22Rv1 (cell line): ENCODE measurements around the gene CMSS1.

ENCODE experiments used
- H3K27ac ChIP-seq: fragments of 450-650 bp; 2 replicates; pipeline ENCODE4 v1.5.1; 2017
- ZFX ChIP-seq: fragments of 450-650 bp; IDR thresholded peaks from 2 replicates; pipeline ENCODE4 v1.6.1; 2017; ENCODE audit warnings: antibody characterized with exemption, borderline replicate concordance
- TF ChIP-seq, protein P1 (sequence below): fragments of 450-650 bp; IDR thresholded peaks from 2 replicates; pipeline ENCODE4 v1.5.1; 2017; ENCODE audit warnings: mild to moderate bottlenecking

CMSS1 gene

DNA sequence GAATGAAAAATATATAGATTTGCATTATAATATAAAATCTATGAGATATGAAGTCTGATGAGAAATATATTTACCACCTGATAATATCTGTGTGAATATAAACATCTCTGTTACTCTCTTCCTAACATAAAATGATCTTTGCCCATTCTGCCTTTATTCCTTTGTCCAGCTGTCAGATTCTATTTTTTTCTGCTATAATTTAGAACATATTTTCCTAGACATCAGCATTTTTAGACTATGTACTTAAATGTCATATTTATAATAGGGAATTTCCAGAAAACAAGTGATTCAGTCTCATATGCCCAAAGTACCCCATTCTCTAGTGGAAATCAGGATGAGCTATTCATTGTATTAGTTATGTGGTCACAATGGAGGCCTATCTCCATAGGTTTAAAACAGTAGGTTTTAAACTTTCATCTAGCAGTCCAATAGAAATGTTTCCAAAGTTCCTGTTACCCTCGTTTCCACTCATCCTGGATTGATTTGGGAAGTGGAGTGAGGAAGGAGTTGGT lies 213.3 kb downstream of the CMSS1 start:
- H3K27ac ChIP-seq: no peak overlapping the region
- TF ChIP-seq, protein P1, sequence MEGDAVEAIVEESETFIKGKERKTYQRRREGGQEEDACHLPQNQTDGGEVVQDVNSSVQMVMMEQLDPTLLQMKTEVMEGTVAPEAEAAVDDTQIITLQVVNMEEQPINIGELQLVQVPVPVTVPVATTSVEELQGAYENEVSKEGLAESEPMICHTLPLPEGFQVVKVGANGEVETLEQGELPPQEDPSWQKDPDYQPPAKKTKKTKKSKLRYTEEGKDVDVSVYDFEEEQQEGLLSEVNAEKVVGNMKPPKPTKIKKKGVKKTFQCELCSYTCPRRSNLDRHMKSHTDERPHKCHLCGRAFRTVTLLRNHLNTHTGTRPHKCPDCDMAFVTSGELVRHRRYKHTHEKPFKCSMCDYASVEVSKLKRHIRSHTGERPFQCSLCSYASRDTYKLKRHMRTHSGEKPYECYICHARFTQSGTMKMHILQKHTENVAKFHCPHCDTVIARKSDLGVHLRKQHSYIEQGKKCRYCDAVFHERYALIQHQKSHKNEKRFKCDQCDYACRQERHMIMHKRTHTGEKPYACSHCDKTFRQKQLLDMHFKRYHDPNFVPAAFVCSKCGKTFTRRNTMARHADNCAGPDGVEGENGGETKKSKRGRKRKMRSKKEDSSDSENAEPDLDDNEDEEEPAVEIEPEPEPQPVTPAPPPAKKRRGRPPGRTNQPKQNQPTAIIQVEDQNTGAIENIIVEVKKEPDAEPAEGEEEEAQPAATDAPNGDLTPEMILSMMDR: no peak
- TF ChIP-seq ZFX: no peak

DNA sequence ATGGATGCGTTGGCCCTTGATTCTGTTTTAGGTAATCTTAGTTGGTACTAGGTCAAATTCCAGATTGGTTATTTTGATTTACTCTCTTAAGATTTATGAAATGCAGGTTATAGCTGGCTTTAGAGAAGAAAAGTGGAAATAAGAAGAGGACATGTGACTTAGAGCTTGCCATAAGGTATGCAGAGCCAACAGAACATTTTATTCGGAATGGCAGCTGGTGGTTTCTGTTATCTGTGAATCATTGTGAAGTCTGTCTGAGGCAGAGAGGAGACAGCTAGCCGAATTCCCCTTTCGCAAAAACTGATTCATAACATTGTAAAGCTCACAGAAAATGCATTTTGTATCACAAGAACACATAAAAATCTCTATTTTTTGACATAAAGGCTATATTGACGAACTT lies 214.6 kb downstream of the CMSS1 start:
- H3K27ac ChIP-seq: no peak overlapping the region
- TF ChIP-seq, protein P1: no peak
- no peak for TF ChIP-seq ZFX

DNA sequence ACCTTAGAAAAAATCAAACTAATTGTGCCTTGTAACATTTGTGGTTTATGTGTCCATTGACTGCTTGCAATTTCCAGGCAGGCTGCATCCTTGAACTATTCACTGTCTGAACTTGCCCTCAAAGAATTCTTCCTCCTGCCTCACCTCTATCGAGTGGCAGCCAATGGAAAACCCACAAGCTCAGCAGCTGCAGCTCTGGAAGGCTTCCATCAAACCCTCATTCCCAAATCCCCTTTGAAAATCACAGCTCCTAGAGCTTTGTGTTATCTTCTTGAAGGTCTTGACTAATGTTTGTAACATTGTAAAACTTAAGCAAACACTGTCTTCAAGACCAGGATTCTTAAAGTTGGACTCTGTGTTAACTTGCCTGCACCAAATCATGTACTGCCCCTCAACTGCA lies 215.5 kb downstream of the CMSS1 start:
- no peak overlapping the region for H3K27ac ChIP-seq
- no peak for TF ChIP-seq ZFX
- TF ChIP-seq, protein P1: no peak

DNA sequence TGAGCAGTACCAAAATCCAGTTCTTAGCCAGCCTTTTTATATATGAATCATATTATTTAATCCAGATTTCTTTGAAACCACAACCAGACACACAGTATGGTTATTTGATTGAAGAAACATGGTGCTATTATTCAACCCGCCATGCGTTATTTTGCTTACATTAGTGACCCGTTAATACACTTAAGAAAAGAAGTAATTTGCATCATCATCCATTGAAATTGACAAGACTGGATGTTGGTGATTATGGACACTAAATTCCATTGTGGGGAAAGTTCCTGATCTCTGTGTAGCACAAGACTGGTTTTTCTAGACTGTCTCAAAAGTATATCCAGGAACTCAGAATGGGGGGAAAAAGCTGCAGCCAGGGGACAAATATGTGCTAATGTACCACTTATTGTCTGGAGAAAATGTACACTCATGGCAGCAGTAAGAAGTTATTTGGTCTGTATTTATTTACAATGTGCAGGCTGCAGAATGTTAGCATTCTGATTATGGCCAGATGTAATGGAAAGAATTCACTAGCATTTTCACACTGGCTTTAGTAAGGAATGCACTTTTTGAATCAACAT lies 216.3 kb downstream of the CMSS1 start:
- H3K27ac ChIP-seq: no peak overlapping the region
- TF ChIP-seq, protein P1: no peak
- TF ChIP-seq ZFX: no peak

DNA sequence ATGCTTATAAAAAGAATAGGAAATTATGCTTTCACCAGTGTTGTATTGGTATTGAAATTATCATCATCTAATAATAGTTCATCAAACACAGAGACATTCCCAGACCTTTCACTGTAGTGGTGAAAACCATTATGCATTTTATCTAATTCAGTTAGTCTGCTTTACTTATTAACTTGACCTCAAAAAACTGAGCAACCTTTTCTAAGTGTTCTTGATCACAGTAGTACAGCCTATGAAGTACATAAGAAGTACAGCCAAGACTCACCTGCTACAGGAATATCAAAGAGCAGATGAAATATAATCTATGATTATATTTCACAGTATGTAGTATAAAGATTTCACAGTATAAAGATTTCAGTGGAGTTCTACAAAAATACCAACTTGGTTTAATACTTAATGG lies 221.4 kb downstream of the CMSS1 start:
- H3K27ac ChIP-seq: no peak overlapping the region
- TF ChIP-seq, protein P1: no peak
- no peak for TF ChIP-seq ZFX

DNA sequence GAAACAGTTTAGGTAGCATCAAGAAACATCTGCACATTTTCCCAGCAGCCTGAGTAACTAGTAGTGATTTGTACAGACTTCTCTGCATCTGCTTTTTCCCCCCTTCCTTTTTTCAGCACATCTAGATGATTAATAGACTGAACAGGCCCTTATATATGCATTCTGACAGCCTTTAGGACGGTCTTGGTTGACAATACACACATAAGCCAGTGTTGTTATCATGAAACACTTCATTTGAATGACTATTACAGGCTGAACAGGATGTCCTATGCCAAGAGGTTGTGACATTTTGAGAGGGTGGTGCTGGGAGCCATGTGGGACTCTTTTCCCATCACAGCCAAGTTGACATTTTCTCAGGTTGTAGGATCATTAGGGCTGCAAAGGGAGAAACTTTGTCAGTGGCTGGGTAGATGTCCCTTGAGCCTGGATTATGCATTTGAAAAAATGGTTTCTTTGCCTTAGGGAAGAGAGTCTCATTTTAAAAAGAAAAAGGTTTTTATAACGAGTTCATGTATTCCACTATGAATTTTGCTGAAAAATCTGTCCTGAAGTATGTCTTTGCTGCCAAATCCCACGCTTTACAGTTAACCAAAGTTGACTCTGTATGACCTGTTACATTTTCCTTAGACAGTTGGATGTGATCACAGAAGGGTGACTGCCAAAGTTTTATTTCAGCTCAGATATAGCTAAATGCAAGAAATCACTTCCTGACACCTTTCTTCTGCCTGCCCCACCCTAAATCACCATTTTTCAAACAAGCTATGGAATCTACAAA lies 223.0 kb downstream of the CMSS1 start:
- H3K27ac ChIP-seq: 0 out of 2 replicates have a peak overlapping the region, but pooled peaks have one; percentile 51
- no peak for TF ChIP-seq ZFX
- TF ChIP-seq, protein P1: no peak

DNA sequence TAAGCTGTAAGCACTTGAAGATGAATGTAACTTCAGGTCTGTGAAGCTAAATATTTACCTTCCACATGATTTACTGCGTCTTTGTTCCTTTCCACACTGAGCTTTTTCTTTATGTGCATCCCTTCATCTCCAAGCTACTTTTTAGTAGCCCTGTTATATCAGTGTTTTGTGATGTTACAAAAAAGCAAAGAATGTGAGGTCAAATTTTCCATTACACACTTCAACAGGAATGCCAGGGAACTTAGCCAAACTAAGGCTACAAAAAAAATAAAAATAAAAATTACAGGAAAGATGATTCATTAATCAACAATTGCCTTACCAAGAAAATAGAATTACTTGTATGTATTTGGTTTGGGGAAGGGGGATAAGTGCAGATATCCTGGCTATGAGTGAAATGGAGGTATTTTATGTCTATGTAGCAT lies 223.7 kb downstream of the CMSS1 start:
- H3K27ac ChIP-seq: peak overlapping the region; percentile 51
- TF ChIP-seq ZFX: no peak
- TF ChIP-seq, protein P1: no peak
